Stimulated activated CD4-positive, alpha-beta T cell treated with anti-CD3 and anti-CD28 coated beads, TNF-alpha, amount 100 ng/mL, for 1 hour (primary cell): ENCODE data around the gene ZPBP.

Experiments
- DNase-seq, 3 donors: peaks; one replicate each; pipeline ENCODE4 v3.0.0-alpha.2; 2020; ENCODE audit warnings: low read depth in 3 of 3, low spot score in 1 of 3

Gene ZPBP, protein sequence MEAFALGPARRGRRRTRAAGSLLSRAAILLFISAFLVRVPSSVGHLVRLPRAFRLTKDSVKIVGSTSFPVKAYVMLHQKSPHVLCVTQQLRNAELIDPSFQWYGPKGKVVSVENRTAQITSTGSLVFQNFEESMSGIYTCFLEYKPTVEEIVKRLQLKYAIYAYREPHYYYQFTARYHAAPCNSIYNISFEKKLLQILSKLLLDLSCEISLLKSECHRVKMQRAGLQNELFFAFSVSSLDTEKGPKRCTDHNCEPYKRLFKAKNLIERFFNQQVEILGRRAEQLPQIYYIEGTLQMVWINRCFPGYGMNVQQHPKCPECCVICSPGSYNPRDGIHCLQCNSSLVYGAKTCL

DNA sequence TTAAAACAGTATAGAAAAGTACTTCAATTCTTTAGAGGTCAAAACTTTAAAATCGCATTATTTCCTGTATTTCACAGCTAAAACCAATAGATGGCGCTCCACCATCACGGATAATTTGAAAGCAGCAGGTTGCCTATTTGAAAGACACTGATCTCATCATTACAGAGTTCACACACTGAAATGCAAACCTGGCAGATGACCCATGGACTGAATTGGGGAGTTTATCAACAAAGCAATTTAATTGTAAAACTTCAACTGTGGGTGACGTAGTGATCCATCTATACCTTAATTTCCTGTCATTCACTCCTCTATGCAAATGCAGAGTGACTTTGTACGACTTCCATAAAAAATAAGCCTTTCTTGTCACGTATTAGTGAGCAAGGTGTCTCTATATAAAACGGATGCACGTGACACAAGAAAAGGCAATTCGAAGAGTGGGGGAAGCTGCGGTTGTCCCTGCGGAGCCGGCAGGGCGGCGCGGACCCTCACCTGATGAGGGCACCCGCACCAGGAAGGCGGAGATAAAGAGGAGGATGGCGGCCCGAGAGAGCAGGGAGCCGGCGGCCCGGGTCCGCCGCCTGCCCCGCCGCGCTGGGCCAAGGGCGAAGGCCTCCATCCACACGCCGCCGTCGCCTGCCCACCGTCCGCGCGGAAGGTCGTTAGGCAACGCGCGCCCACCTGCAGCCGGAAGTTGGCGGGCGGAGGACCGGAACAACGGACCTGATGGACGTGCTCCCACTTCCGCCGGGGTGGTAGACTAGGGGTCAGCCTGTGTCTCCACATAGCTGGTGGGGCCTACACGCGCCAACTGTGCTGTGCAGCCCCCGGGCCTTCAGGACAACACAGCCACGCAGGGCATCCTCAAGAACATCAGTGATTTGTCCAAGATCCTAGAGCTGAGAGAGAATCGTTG is at the start of gene ZPBP:
TSS of gene ZPBP (minus strand) at position 668 of the 913 bp plus-strand sequence. CDS start at position 616, 52 bp downstream.
- peak in 2 of 3 donors; percentile 20 to 37 for DNase-seq

- DNase-seq: no peak
Measured at GRCh38 chr7:50142425-50143017, 49.5 kb upstream of the ZPBP start.

- DNase-seq: no peak
Measured at GRCh38 chr7:50141854-50142253, 48.8 kb upstream of the ZPBP start.

GRCh38 chr7:50141131-50141530 is 48.1 kb upstream of the ZPBP start:
- DNase-seq: no peak

DNA sequence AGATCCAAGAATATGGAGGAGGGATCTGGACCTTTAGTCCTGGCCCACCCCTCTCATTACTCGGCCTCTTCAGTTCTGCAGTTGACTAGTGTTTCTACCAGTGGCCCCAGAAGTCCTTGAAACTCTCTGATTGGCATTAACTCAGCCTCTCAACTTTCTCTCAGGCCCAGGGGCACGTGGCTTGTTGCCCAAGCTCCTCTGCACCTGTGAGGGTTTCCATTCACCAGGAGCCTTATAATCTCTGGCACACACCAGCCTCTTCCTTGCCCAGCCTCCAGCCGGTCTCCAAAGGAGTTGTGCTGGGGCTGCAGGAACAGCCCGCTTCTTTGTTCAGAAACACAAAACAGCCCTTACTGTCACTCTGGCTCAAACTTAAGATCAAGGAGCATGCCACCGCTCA is 47.6 kb upstream of the ZPBP start:
- no peak for DNase-seq

GRCh38 chr7:50138101-50138500 is 45.1 kb upstream of the ZPBP start:
- no peak for DNase-seq

- DNase-seq: no peak
Measured at GRCh38 chr7:50125766-50126165, 32.7 kb upstream of the ZPBP start.

GRCh38 chr7:50121286-50121685 is 28.2 kb upstream of the ZPBP start:
- DNase-seq: no peak

DNA sequence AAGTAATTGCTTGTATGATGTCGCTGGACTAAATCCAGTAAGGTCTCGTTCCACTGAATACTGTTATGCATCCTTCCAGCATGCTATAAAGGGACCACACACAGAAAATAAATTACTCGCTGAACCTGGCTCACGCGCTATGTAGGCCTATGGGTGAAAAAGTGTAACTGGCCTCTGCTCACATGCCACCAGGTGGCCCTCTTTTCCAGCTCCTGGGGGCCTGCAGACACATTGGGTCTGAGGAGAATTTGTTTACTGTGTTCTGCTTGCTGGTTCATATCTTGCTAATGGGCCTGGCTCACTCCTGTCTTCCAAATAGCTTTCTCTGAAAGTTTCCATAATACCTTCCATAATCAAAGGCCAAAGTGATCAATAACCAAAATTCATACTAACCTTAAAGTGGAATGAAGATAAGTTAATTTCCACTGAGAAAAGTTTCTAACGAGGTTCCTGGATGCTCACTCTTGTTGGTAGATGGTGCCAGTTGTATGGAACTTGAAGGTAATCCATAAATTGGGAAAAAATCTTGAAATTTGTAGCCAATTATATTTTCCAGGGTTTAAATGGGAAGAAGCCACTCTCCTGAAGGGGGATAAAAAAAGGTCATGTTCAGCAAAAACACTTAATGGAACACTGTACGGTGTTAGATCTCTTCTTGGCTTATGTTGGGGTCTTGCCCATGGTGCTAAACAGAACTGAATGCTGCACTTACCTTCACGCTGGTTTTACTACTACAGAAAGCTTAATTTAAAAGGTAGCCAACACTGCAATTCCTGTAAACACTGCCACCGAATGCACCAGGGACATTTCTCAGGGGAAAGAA is 27.0 kb upstream of the ZPBP start:
- DNase-seq: no peak

- no peak for DNase-seq
Measured at GRCh38 chr7:50112250-50112649, 19.2 kb upstream of the ZPBP start.

DNA sequence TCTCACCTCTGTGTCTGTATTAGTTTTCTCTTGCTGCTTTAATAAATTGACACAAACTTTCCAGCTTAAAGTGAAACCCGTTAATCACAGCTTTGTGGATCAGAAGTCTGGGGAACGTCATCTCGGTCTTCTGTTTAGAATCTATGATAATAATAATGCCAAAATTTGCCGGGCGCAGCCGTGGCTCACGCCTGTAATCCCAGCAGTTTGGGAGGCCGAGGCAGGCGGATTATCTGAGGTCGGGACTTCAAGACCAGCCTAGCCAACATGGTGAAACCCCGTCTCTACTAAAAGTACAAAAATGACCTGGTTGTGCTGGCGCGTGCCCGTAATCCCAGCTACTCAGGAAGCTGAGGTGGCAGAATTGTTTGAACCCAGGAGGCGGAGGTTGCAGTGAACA is 8.8 kb upstream of the ZPBP start:
- no peak for DNase-seq

GRCh38 chr7:50095634-50096033 is 2.6 kb upstream of the ZPBP start:
- DNase-seq: no peak

DNA sequence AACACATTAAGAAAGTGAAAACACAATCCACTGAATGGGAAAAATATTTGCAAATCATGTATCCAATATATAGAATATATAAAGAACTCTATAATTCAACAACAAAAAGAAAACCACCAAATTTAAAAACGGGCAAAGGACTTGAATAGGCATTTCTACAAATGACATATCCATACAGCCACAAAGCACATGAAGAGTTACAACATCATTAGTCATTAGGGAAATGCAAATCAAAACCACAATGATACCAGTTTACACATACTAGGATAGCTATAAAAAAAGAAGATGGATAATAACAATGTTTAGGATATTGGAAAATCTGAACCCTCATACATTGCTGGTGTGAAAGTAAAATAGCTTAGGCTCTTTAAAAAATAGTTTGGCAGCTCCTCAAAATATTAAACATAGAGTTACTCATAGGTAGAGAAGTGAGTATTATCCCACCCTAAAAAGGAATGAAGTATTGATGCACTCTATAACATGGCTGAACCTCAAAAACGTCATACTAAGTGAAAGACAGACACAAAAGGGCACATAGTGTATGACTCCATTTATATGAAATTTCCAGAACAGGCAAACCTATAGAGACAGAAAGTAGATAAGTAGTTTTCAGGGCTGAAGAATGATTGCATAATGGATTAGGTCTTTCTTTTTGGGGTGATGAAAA is 4.5 kb downstream of the ZPBP start:
- no peak for DNase-seq

DNA sequence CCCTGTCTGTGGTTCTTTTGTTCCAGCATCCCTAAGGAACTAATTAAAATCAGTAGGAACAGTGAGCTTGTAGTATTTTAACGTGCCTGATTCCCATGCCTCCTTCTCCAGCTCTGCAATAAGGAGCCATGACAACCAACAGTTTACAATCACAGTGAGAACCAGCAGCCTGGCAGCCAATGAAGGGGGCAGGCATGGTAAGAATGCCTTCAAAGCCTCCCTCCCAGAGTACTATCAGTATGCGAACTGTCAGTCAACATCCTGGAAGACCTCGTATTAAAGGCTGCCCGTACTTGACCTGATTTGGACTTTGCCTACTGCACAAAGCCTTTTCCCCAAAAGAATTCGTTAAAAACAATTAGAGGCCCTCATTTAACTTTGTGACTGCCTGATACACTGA is 7.7 kb downstream of the ZPBP start:
- no peak for DNase-seq

DNA sequence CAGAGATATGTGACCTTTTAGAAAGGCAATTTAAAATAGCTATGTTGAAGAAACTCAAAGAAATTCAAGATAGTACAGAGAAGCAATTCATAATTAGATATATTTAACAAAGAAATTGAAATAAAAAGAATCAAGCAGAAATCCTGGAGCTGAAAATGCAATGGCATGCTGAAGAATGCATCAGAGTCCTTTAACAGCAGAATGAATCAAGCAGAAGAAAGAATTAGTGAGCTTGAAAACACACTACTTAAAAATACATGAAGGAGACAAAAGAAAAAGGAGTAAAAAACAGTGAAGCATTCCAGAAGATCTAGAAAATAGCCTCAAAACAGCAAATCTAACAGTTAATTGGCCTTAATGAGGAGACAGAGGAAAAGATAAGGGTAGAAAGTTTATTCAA is 20.0 kb downstream of the ZPBP start:
- no peak for DNase-seq

DNA sequence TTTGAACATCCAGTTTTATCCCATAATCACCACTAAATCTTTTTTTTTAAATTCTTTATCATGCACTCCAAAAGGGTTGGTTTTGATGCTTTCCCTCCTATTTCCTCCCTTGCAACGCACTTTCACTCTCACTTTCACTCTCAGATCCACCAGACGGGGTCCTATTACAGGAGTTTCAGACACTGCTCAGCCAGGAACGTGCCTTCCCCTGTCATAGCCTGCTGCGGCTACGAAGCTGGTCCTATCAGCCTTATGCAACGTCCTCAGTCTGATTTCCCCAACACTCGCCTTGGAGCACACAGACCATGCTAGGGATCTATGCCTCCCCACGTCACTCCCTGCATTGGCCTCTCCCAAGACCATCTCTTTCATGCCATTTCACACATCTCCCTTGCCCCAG is 23.4 kb downstream of the ZPBP start:
- DNase-seq: no peak

GRCh38 chr7:50068850-50069551 is 24.0 kb downstream of the ZPBP start:
- DNase-seq: no peak

GRCh38 chr7:50068026-50068425 is 25.0 kb downstream of the ZPBP start:
- no peak for DNase-seq

GRCh38 chr7:50062951-50063350 is 30.1 kb downstream of the ZPBP start:
- DNase-seq: no peak

DNA sequence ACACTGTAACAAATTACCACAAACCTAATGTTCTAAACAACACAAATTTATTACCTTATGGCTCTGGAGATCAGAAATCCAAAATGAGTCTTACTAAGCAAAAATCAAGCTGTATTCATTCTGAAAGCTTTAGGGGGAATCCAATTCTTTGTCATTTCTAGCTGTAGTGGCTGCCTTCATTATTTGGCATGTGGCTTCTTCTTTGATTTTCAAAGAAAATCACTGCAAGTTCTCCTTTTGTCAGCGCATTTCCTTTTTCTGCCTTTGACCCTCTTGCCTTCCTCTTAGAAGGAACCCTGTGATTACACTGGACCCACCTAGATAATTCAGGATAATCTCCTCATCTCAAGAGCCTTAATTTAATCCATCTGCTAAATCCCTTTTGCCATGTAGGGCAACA is 36.9 kb downstream of the ZPBP start:
- DNase-seq: no peak
